K562 (cell line): ENCODE results near the gene DNAJB14. TPM values are rescaled to one million over a fixed set of nuclear protein-coding genes. Genes with fewer than 3 reads are reported as not detected.

Source experiments
- ATAC-seq: fragments of 200-7000 bp; cut with Tn5 transposase; 3 replicates; pipeline ENCODE4 v1.9.1; 2020; ENCODE audit warnings: moderate library complexity
- BruUV-seq: library from RNA; stranded (reverse); fragments of 400-500 nt; replicated peaks from 2 replicates; lab custom pipeline; 2021; lab: Mats Ljungman, UMichigan
- CTCF ChIA-PET: fragments of 300-600 bp; formaldehyde crosslinking; extraction: SDS; loops from one replicate; lab custom pipeline; 2021; ENCODE audit warnings: low intra/inter-chr PET ratio; lab: Yijun Ruan, JAX
- POLR2A ChIA-PET: fragments of 300-600, 350-650 bp; sonication (Branson Sonifier 250); formaldehyde crosslinking; extraction: SDS; loops from one replicate; lab custom pipeline; 2021; ENCODE audit warnings: antibody characterized with exemption, inconsistent platforms; lab: Yijun Ruan, JAX
- DNase-seq, 4 experiments: peaks; one replicate each; pipeline versions ENCODE4 v3.0.0 to v3.0.0-alpha.2; 2011 to 2018; ENCODE audit warnings: low spot score in 3 of 4, mixed read lengths in 3 of 4; ENCODE audit errors: extremely low read depth in 1 of 4
- FAIRE-seq: peaks from 2 replicates; lab custom pipeline; 2011; peaks lifted over from hg19 to GRCh38; lab: Jason Lieb, UNC
- H2AFZ ChIP-seq: 2 replicates; pipeline ENCODE4 v1.6.0; 2011; ENCODE audit warnings: low read depth, low read length, control low read depth, inconsistent platforms
- H3K27ac ChIP-seq: fragments of 200-600 bp; 3 replicates; pipeline ENCODE4 v1.8.0; 2011; ENCODE audit warnings: low read depth, mild to moderate bottlenecking, control low read depth, inconsistent platforms, low read length, moderate library complexity, mixed read lengths; ENCODE audit errors: extremely low read depth
- H3K27me3 ChIP-seq, 2 experiments: fragments of 300-600 bp in 1 of 2; 2 replicates in 1 of 2; 3 replicates in 1 of 2; pipeline versions ENCODE4 v1.6.0 to v1.8.0; 2011; ENCODE audit warnings: inconsistent platforms in 2 of 2, low read length in 2 of 2, mild to moderate bottlenecking in 1 of 2, mixed read lengths in 1 of 2, moderate library complexity in 1 of 2; ENCODE audit not compliant: control insufficient read depth in 2 of 2, insufficient read depth in 2 of 2
- H3K36me3 ChIP-seq: fragments of 300-600 bp; 3 replicates; pipeline ENCODE4 v1.8.0; 2011; ENCODE audit warnings: mild to moderate bottlenecking, low read length, inconsistent platforms; ENCODE audit not compliant: control insufficient read depth, insufficient read depth
- H3K4me1 ChIP-seq, 2 experiments: fragments of 200-600 bp in 1 of 2; replicated peaks in 1 of 2; 2 replicates in 1 of 2; 3 replicates in 1 of 2; pipeline versions ENCODE4 v1.5.1 to v1.8.0; 2011; ENCODE audit warnings: inconsistent platforms in 2 of 2, low read length in 2 of 2, mild to moderate bottlenecking in 1 of 2, mixed read lengths in 1 of 2, moderate library complexity in 1 of 2; ENCODE audit not compliant: control insufficient read depth in 2 of 2, insufficient read depth in 2 of 2
- H3K4me2 ChIP-seq: 2 replicates; pipeline ENCODE4 v1.6.1; 2011; ENCODE audit warnings: low read length, control low read depth, inconsistent platforms, mixed read lengths; ENCODE audit not compliant: insufficient read depth
- H3K4me3 ChIP-seq: fragments of 200-600 bp; sonication (generic), shearing (Covaris generic); 2 replicates; pipeline ENCODE4 v1.5.1; 2016; ENCODE audit warnings: control low read depth, inconsistent platforms
- H3K79me2 ChIP-seq: fragments of 200-600 bp; 3 replicates; pipeline ENCODE4 v1.8.0; 2011; ENCODE audit warnings: low read length, inconsistent platforms; ENCODE audit not compliant: control insufficient read depth, insufficient read depth
- H3K9ac ChIP-seq, 2 experiments: 2 replicates each; pipeline versions ENCODE4 v1.6.0 to v1.6.1; 2011; ENCODE audit warnings: low read depth in 2 of 2, low read length in 2 of 2, control low read depth in 1 of 2, inconsistent platforms in 1 of 2, mild to moderate bottlenecking in 1 of 2, mixed read lengths in 1 of 2; ENCODE audit not compliant: insufficient read depth in 1 of 2
- H3K9me1 ChIP-seq: one replicate; pipeline ENCODE4 v1.6.0; 2011; ENCODE audit warnings: inconsistent platforms, mild to moderate bottlenecking, low read length, moderate library complexity; ENCODE audit not compliant: control insufficient read depth, insufficient read depth
- H3K9me3 ChIP-seq: replicated peaks from 2 replicates; pipeline ENCODE4 v1.5.1; 2011; ENCODE audit warnings: low read depth, low read length, inconsistent platforms; ENCODE audit not compliant: control insufficient read depth, insufficient read depth
- H4K20me1 ChIP-seq: replicated peaks from 2 replicates; pipeline ENCODE4 v1.6.1; 2011; ENCODE audit warnings: low read length, inconsistent platforms, mixed read lengths; ENCODE audit not compliant: control insufficient read depth, insufficient read depth
- FOXK2 ChIP-seq, 2 experiments: fragments of 450-650 bp; IDR thresholded peaks in 1 of 2; conservative IDR thresholded peaks in 1 of 2; 2 replicates each; pipeline ENCODE4 v1.6.1; 2016; ENCODE audit warnings: low read depth in 2 of 2, mild to moderate bottlenecking in 1 of 2
- GABPB1 ChIP-seq: sonication (generic); formaldehyde crosslinking; IDR thresholded peaks from 2 replicates; pipeline ENCODE4 v1.8.0; 2022; ENCODE audit warnings: mild to moderate bottlenecking, missing genetic modification reagents
- SRF ChIP-seq, 2 experiments: fragments of 250-450, 450-650 bp in 1 of 2; sonication (Bioruptor Pico) in 1 of 2; sonication (generic) in 1 of 2; formaldehyde crosslinking; IDR thresholded peaks; 2 replicates each; pipeline versions ENCODE4 v1.5.0 to v1.5.1; 2020 to 2022; ENCODE audit warnings: mild to moderate bottlenecking in 1 of 2, missing genetic modification reagents in 1 of 2
- WGBS: fragments of 100-300 bp; shearing (Covaris generic); methylation state at CpG from one replicate; pipeline ENCODE4 v1.1.6; 2016; ENCODE audit warnings: low coverage, mixed read lengths; ENCODE audit not compliant: insufficient coverage; ENCODE audit errors: missing lambda C conversion rate; 5-methylcytosine and 5-hydroxymethylcytosine counted together
- in situ Hi-C: fragments of 300-500 bp; cut with MboI; formaldehyde crosslinking; loops from 4 replicates; pipeline ENCODE4 v1.15.0; 2018; ENCODE audit warnings: inconsistent platforms, mixed read lengths
- intact Hi-C: fragments of 100-400 bp; cut with micrococcal nuclease; formaldehyde crosslinking; loops from 2 replicates; pipeline ENCODE4 v1.14.2; 2022
- polyA plus RNA-seq, 8 experiments: library from polyadenylated mRNA; depleted of rRNA in 4 of 8; stranded (reverse) in 5 of 8; unstranded in 3 of 8; fragments of >200 nt; fragmentation: Nextera tagmentation in 2 of 8; fragmentation: Illumina TruSeq in 1 of 8; extraction: Ambion mirVana in 2 of 8; extraction: Trizol in 1 of 8; gene quantifications; 2 replicates each; pipeline versions ENCODE4 v1.2.1 to v1.2.3, GENCODE V29; 2011 to 2014; ENCODE audit warnings: inconsistent platforms in 1 of 8, missing spikeins in 1 of 8
- total RNA-seq, 7 experiments: library from RNA; depleted of rRNA in 6 of 7; stranded (reverse); fragments of >200 nt in 6 of 7; fragmentation: Illumina TruSeq in 2 of 7; extraction: Trizol in 2 of 7; gene quantifications; 2 replicates each; pipeline versions ENCODE4 v1.2.1 to v1.2.3, GENCODE V29; 2011 to 2021; ENCODE audit warnings: low replicate concordance in 1 of 7
- TF ChIP-seq, protein P1 (sequence below): sonication (generic); formaldehyde crosslinking; IDR thresholded peaks from 2 replicates; pipeline ENCODE4 v1.8.0; 2022; ENCODE audit warnings: missing genetic modification reagents, mild to moderate bottlenecking, moderate library complexity, borderline replicate concordance
- TF ChIP-seq, protein P2 (sequence below): fragments of 250-450 bp; sonication (Bioruptor Pico); IDR thresholded peaks from 2 replicates; pipeline ENCODE4 v1.4.0; 2020; ENCODE audit warnings: mild to moderate bottlenecking

The DNAJB14 gene
- total and polyA plus RNA-seq, 9 of the 15 experiments (the other 6 are each of a cell fraction or from before 2014, with no cell fraction given): 5.5 to 28.0 (median 12.7) TPM

- no peaks in the 10 kb centered on the region for H3K27me3 ChIP-seq
- H3K4me1 ChIP-seq: peaks cover 0 to 3% of the 10 kb centered on the region in 2 experiments; a peak in 4 of 5 replicates
- H3K4me2 ChIP-seq: peak within 1 kb of the TSS; percentile 93
- WGBS: 4% methylated on average over 17 of the region's 40 CpGs
- H4K20me1 ChIP-seq: no peaks in the 10 kb centered on the region
- in situ Hi-C loops: no loop called here
- ChIA-PET POLR2A (interaction anchor here (0.6 to 2.3 kb wide), 8 partner anchors 24 to 1091 kb away, joined by 3 to 11 read pairs (median 4); partner anchors contain the start of genes DNAJB14 and H2AZ1), CTCF (no interaction called here)
- ATAC-seq (peak; percentile 99), DNase-seq (peak; percentile 93 to 94 (median 93)), FAIRE-seq (peak; percentile 82)
- H3K9me3 ChIP-seq: no peaks in the 10 kb centered on the region
- intact Hi-C loops: loop anchor here (2.0 kb wide), 1 partner anchor 54 kb away; no protein-coding TSS in a partner anchor
- peak within 1 kb of the TSS; percentile 91 for H3K4me3 ChIP-seq
- BruUV-seq: no TSS peak
- peak within 1 kb of the TSS; percentile 81 for H3K27ac ChIP-seq
- H3K36me3 ChIP-seq: peaks cover 20% of the 10 kb centered on the region
- peak within 1 kb of the TSS; percentile 89 for H2AFZ ChIP-seq
- H3K79me2 ChIP-seq: peaks cover 38% of the 10 kb centered on the region
- H3K9ac ChIP-seq: peak within 1 kb of the TSS; percentile 87 to 96
- no peaks in the 10 kb centered on the region for H3K9me1 ChIP-seq
- peak; percentile 91 for TF ChIP-seq GABPB1
- TF ChIP-seq, protein P1, sequence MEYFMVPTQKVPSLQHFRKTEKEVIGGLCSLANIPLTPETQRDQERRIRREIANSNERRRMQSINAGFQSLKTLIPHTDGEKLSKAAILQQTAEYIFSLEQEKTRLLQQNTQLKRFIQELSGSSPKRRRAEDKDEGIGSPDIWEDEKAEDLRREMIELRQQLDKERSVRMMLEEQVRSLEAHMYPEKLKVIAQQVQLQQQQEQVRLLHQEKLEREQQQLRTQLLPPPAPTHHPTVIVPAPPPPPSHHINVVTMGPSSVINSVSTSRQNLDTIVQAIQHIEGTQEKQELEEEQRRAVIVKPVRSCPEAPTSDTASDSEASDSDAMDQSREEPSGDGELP (CRISPR knock-in tag): peak; percentile 80
- TF ChIP-seq, protein P2, sequence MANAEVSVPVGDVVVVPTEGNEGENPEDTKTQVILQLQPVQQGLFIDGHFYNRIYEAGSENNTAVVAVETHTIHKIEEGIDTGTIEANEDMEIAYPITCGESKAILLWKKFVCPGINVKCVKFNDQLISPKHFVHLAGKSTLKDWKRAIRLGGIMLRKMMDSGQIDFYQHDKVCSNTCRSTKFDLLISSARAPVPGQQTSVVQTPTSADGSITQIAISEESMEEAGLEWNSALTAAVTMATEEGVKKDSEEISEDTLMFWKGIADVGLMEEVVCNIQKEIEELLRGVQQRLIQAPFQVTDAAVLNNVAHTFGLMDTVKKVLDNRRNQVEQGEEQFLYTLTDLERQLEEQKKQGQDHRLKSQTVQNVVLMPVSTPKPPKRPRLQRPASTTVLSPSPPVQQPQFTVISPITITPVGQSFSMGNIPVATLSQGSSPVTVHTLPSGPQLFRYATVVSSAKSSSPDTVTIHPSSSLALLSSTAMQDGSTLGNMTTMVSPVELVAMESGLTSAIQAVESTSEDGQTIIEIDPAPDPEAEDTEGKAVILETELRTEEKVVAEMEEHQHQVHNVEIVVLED (CRISPR knock-in tag): peak; percentile 75
- TF ChIP-seq FOXK2 (conservative IDR thresholded peaks at IDR 0.05 in 1 of 2, IDR thresholded peaks at IDR 0.05 in 1 of 2; ENCODE audit: low read depth in 2 of 2): 0 out of 4 replicates have a peak, but pooled peaks of 1 of the 2 experiments have one; percentile 30
- TF ChIP-seq SRF (CRISPR knock-in tag; IDR thresholded peaks at IDR 0.05): no peak
These were observed 52.0 kb downstream of the DNAJB14 start, which contains the start of gene LAMTOR3 for GRCh38 chr4:99894161-99894997. Gene LAMTOR3, minus strand, starts transcription at chr4:99894427. Its CDS starts 464 bp downstream, at chr4:99893963.
